ENCODE data around the gene ACSS2.

- TF ChIP-seq CTCF (IDR thresholded peaks at IDR 0.05) (peak in 11 of 12 donors; percentile 21 to 69 (median 51)), POLR2A (IDR thresholded peaks at IDR 0.05) (peak in 1 of 2 donors; percentile 79)
Measured at GRCh38 chr20:34955231-34956040, 79.0 kb downstream of the ACSS2 start, which contains the start of the genes GSS and MYH7B.
